ENCODE data around the gene INSR.
A peak's percentile ranks its signal among the peaks of the same experiment; 100 is the strongest.

The INSR gene

GRCh38 chr19:7101498-7102253 lies 192.5 kb downstream of the INSR start:
- H3K4me1 Mint-ChIP-seq (ENCODE audit: low read depth): peaks cover 22% of the 10 kb centered on the region
- H3K9me3 Mint-ChIP-seq: peaks cover 19% of the 10 kb centered on the region
- H3K27me3 Mint-ChIP-seq: peaks cover 7% of the 10 kb centered on the region
- H3K4me3 Mint-ChIP-seq: no peak overlapping the region
- intact Hi-C loops (cut with micrococcal nuclease): loop anchor here (1.0 kb wide), 1 partner anchor 240 kb away; no protein-coding TSS in a partner anchor
- peaks cover 28% of the 10 kb centered on the region for H3K36me3 Mint-ChIP-seq (ENCODE audit: low read depth)
- no peak overlapping the region for H3K27ac Mint-ChIP-seq

GRCh38 chr19:7099597-7099921 lies 194.7 kb downstream of the INSR start:
- peaks cover 7% of the 10 kb centered on the region for H3K27me3 Mint-ChIP-seq
- H3K4me3 Mint-ChIP-seq: peak overlapping the region; percentile 92
- peaks cover 22% of the 10 kb centered on the region for H3K4me1 Mint-ChIP-seq (ENCODE audit: low read depth)
- peaks cover 46% of the 10 kb centered on the region for H3K36me3 Mint-ChIP-seq (ENCODE audit: low read depth)
- peaks cover 40% of the 10 kb centered on the region for H3K9me3 Mint-ChIP-seq
- intact Hi-C loops (cut with micrococcal nuclease): no loop called here
- H3K27ac Mint-ChIP-seq: peak overlapping the region; percentile 99

GRCh38 chr19:7098701-7099596 lies 195.3 kb downstream of the INSR start:
- intact Hi-C loops (cut with micrococcal nuclease): no loop called here
- peaks cover 46% of the 10 kb centered on the region for H3K36me3 Mint-ChIP-seq (ENCODE audit: low read depth)

GRCh38 chr19:7098096-7098495 lies 196.1 kb downstream of the INSR start:
- Mint-ChIP-seq H3K36me3 (ENCODE audit: low read depth) (peaks cover 46% of the 10 kb centered on the region), H3K9me3 (peaks cover 51% of the 10 kb centered on the region), H3K4me3 (peak overlapping the region; percentile 92), H3K27me3 (peaks cover 7% of the 10 kb centered on the region), H3K4me1 (ENCODE audit: low read depth) (peaks cover 22% of the 10 kb centered on the region), H3K27ac (peak overlapping the region; percentile 99)
- intact Hi-C loops (cut with micrococcal nuclease): no loop called here

More at GRCh38 chr19:7098701-7099596, 195.3 kb downstream of the INSR start:
- H3K27ac Mint-ChIP-seq: peak overlapping the region; percentile 99
- peak overlapping the region; percentile 92 for H3K4me3 Mint-ChIP-seq
- peaks cover 22% of the 10 kb centered on the region for H3K4me1 Mint-ChIP-seq (ENCODE audit: low read depth)
- peaks cover 7% of the 10 kb centered on the region for H3K27me3 Mint-ChIP-seq
- H3K9me3 Mint-ChIP-seq: peaks cover 42% of the 10 kb centered on the region

- Mint-ChIP-seq H3K27ac (no peak overlapping the region), H3K4me3 (no peak overlapping the region), H3K36me3 (ENCODE audit: low read depth) (peaks cover 15% of the 10 kb centered on the region), H3K4me1 (ENCODE audit: low read depth) (no peaks in the 10 kb centered on the region), H3K9me3 (peaks cover 91% of the 10 kb centered on the region), H3K27me3 (no peaks in the 10 kb centered on the region)
- intact Hi-C loops (cut with micrococcal nuclease): no loop called here
Measured at GRCh38 chr19:7088999-7089398, 205.2 kb downstream of the INSR start.

- H3K4me1 Mint-ChIP-seq (ENCODE audit: low read depth): no peaks in the 10 kb centered on the region
- intact Hi-C loops (cut with micrococcal nuclease): no loop called here
- peaks cover 82% of the 10 kb centered on the region for H3K9me3 Mint-ChIP-seq
- no peak overlapping the region for H3K27ac Mint-ChIP-seq
- H3K4me3 Mint-ChIP-seq: no peak overlapping the region
- H3K36me3 Mint-ChIP-seq (ENCODE audit: low read depth): peaks cover 65% of the 10 kb centered on the region
- no peaks in the 10 kb centered on the region for H3K27me3 Mint-ChIP-seq
Measured at GRCh38 chr19:7083076-7083956, 210.9 kb downstream of the INSR start.

GRCh38 chr19:7078008-7078407 lies 216.2 kb downstream of the INSR start:
- Mint-ChIP-seq H3K4me3 (no peak overlapping the region), H3K4me1 (ENCODE audit: low read depth) (no peaks in the 10 kb centered on the region), H3K27me3 (no peaks in the 10 kb centered on the region), H3K27ac (no peak overlapping the region), H3K36me3 (ENCODE audit: low read depth) (peaks cover 100% of the 10 kb centered on the region), H3K9me3 (peaks cover 85% of the 10 kb centered on the region)
- intact Hi-C loops (cut with micrococcal nuclease): no loop called here

GRCh38 chr19:7076151-7076550 lies 218.1 kb downstream of the INSR start:
- H3K4me1 Mint-ChIP-seq (ENCODE audit: low read depth): peaks cover 5% of the 10 kb centered on the region
- H3K36me3 Mint-ChIP-seq (ENCODE audit: low read depth): peaks cover 100% of the 10 kb centered on the region
- H3K27me3 Mint-ChIP-seq: no peaks in the 10 kb centered on the region
- peaks cover 72% of the 10 kb centered on the region for H3K9me3 Mint-ChIP-seq
- intact Hi-C loops (cut with micrococcal nuclease): no loop called here
- no peak overlapping the region for H3K4me3 Mint-ChIP-seq
- H3K27ac Mint-ChIP-seq: no peak overlapping the region

GRCh38 chr19:7074705-7075282 lies 219.4 kb downstream of the INSR start:
- intact Hi-C loops (cut with micrococcal nuclease): no loop called here
- H3K9me3 Mint-ChIP-seq: peaks cover 58% of the 10 kb centered on the region
- H3K27me3 Mint-ChIP-seq: no peaks in the 10 kb centered on the region
- H3K4me3 Mint-ChIP-seq: no peak overlapping the region
- peaks cover 96% of the 10 kb centered on the region for H3K36me3 Mint-ChIP-seq (ENCODE audit: low read depth)
- H3K4me1 Mint-ChIP-seq (ENCODE audit: low read depth): peaks cover 5% of the 10 kb centered on the region
- H3K27ac Mint-ChIP-seq: no peak overlapping the region

GRCh38 chr19:7072541-7072940 lies 221.7 kb downstream of the INSR start:
- no peak overlapping the region for H3K4me3 Mint-ChIP-seq
- peaks cover 80% of the 10 kb centered on the region for H3K36me3 Mint-ChIP-seq (ENCODE audit: low read depth)
- intact Hi-C loops (cut with micrococcal nuclease): no loop called here
- peaks cover 11% of the 10 kb centered on the region for H3K4me1 Mint-ChIP-seq (ENCODE audit: low read depth)
- H3K27ac Mint-ChIP-seq: no peak overlapping the region
- H3K27me3 Mint-ChIP-seq: no peaks in the 10 kb centered on the region
- H3K9me3 Mint-ChIP-seq: peaks cover 36% of the 10 kb centered on the region

- intact Hi-C loops (cut with micrococcal nuclease): no loop called here
- peaks cover 11% of the 10 kb centered on the region for H3K4me1 Mint-ChIP-seq (ENCODE audit: low read depth)
- peak overlapping the region; percentile 97 for H3K27ac Mint-ChIP-seq
- peaks cover 53% of the 10 kb centered on the region for H3K36me3 Mint-ChIP-seq (ENCODE audit: low read depth)
- H3K4me3 Mint-ChIP-seq: peak overlapping the region; percentile 97
- no peaks in the 10 kb centered on the region for H3K27me3 Mint-ChIP-seq
- H3K9me3 Mint-ChIP-seq: peaks cover 9% of the 10 kb centered on the region
Measured at GRCh38 chr19:7069904-7070226, 224.3 kb downstream of the INSR start.

GRCh38 chr19:7069042-7069903 lies 224.9 kb downstream of the INSR start, which contains the start of gene ZNF557:
TSS of gene ZNF557 (plus strand) at chr19:7069703. CDS start at chr19:7075075, 5,372 bp downstream.
- peak within 1 kb of the TSS; percentile 97 for H3K27ac Mint-ChIP-seq
- intact Hi-C loops (cut with micrococcal nuclease): no loop called here

More at GRCh38 chr19:7069042-7069903, 224.9 kb downstream of the INSR start, which contains the start of gene ZNF557:
- H3K4me1 Mint-ChIP-seq (ENCODE audit: low read depth): peaks cover 11% of the 10 kb centered on the region
- H3K36me3 Mint-ChIP-seq (ENCODE audit: low read depth): peaks cover 47% of the 10 kb centered on the region
- peak within 1 kb of the TSS; percentile 97 for H3K4me3 Mint-ChIP-seq
- H3K9me3 Mint-ChIP-seq: peaks cover 3% of the 10 kb centered on the region
- no peaks in the 10 kb centered on the region for H3K27me3 Mint-ChIP-seq
